ENCODE measurements around the gene CSTPP1. TPM values are rescaled to one million over a fixed set of nuclear protein-coding genes. Genes with fewer than 3 reads are reported as not detected.

The CSTPP1 gene
- total and polyA plus RNA-seq, 4 donors = 12.5 to 26.0 (median 20.9) TPM

- Histone ChIP-seq H3K36me3 (ENCODE audit: control insufficient read depth in 1 of 2, insufficient read depth in 2 of 2, low read length in 1 of 2) (no peaks in the 10 kb centered on the region), H3K27ac (ENCODE audit: low read depth in 1 of 2, low read length in 2 of 2) (no peak overlapping the region), H3K9me3 (ENCODE audit: control insufficient read depth, low read length) (no peaks in the 10 kb centered on the region), H3K27me3 (ENCODE audit: control insufficient read depth in 1 of 2, insufficient read depth in 2 of 2, low read length in 1 of 2) (no peaks in the 10 kb centered on the region), H3K4me1 (ENCODE audit: control insufficient read depth in 1 of 2, insufficient read depth in 2 of 2, low read length in 2 of 2) (no peaks in the 10 kb centered on the region), H3K4me3 (ENCODE audit: low read length in 2 of 2) (no peak overlapping the region)
- 91 to 92% methylated on average over 4 of the region's 4 CpGs for WGBS, 2 donors
- intact Hi-C loops (cut with DNase I) = loop anchor here in 1 of 2 donors (5.0 kb wide), 1 partner anchor 269 kb away; no protein-coding TSS in a partner anchor
- ATAC-seq (ENCODE audit: low FRiP score) (no peak), DNase-seq (no peak)
Observed at GRCh38 chr11:47155879-47156278, 219.3 kb downstream of the CSTPP1 start.

GRCh38 chr11:47156333-47156732, 219.8 kb downstream of the CSTPP1 start:
- Histone ChIP-seq H3K27ac (ENCODE audit: low read depth in 1 of 2, low read length in 2 of 2) (no peak overlapping the region), H3K27me3 (ENCODE audit: control insufficient read depth in 1 of 2, insufficient read depth in 2 of 2, low read length in 1 of 2) (no peaks in the 10 kb centered on the region), H3K4me1 (ENCODE audit: control insufficient read depth in 1 of 2, insufficient read depth in 2 of 2, low read length in 2 of 2) (no peaks in the 10 kb centered on the region), H3K36me3 (ENCODE audit: control insufficient read depth in 1 of 2, insufficient read depth in 2 of 2, low read length in 1 of 2) (no peaks in the 10 kb centered on the region), H3K9me3 (ENCODE audit: control insufficient read depth, low read length) (no peaks in the 10 kb centered on the region), H3K4me3 (ENCODE audit: low read length in 2 of 2) (no peak overlapping the region)
- WGBS, 2 donors = 89 to 91% methylated on average over 6 of the region's 6 CpGs
- no peak for DNase-seq
- intact Hi-C loops (cut with DNase I) = loop anchor here in 1 of 2 donors (5.0 kb wide), 1 partner anchor 269 kb away; no protein-coding TSS in a partner anchor
- no peak for ATAC-seq (ENCODE audit: low FRiP score)

- intact Hi-C loops (cut with DNase I) = loop anchor here in 1 of 2 donors (5.0 kb wide), 1 partner anchor 270 kb away; no protein-coding TSS in a partner anchor
- no peak overlapping the region for H3K27ac ChIP-seq (ENCODE audit: low read depth in 1 of 2, low read length in 2 of 2)
- DNase-seq (peak in 1 of 2 donors; percentile 69), ATAC-seq (ENCODE audit: low FRiP score) (no peak)
- no peaks in the 10 kb centered on the region for H3K9me3 ChIP-seq (ENCODE audit: control insufficient read depth, low read length)
- H3K27me3 ChIP-seq (ENCODE audit: control insufficient read depth in 1 of 2, insufficient read depth in 2 of 2, low read length in 1 of 2) = no peaks in the 10 kb centered on the region
- no peak overlapping the region for H3K4me3 ChIP-seq (ENCODE audit: low read length in 2 of 2)
- no peaks in the 10 kb centered on the region for H3K4me1 ChIP-seq (ENCODE audit: control insufficient read depth in 1 of 2, insufficient read depth in 2 of 2, low read length in 2 of 2)
- H3K36me3 ChIP-seq (ENCODE audit: control insufficient read depth in 1 of 2, insufficient read depth in 2 of 2, low read length in 1 of 2) = no peaks in the 10 kb centered on the region
- 82 to 86% methylated on average over 20 of the region's 20 CpGs for WGBS, 2 donors
Observed at GRCh38 chr11:47156951-47157350, 220.4 kb downstream of the CSTPP1 start.

- 75 to 82% methylated on average over 8 of the region's 8 CpGs for WGBS, 2 donors
Observed at GRCh38 chr11:47157805-47158204, 221.2 kb downstream of the CSTPP1 start.

GRCh38 chr11:47158242-47158641, 221.7 kb downstream of the CSTPP1 start:
- Histone ChIP-seq H3K4me1 (ENCODE audit: control insufficient read depth in 1 of 2, insufficient read depth in 2 of 2, low read length in 2 of 2) (no peaks in the 10 kb centered on the region), H3K4me3 (ENCODE audit: low read length in 2 of 2) (no peak overlapping the region), H3K36me3 (ENCODE audit: control insufficient read depth in 1 of 2, insufficient read depth in 2 of 2, low read length in 1 of 2) (no peaks in the 10 kb centered on the region), H3K9me3 (ENCODE audit: control insufficient read depth, low read length) (no peaks in the 10 kb centered on the region), H3K27ac (ENCODE audit: low read depth in 1 of 2, low read length in 2 of 2) (no peak overlapping the region), H3K27me3 (ENCODE audit: control insufficient read depth in 1 of 2, insufficient read depth in 2 of 2, low read length in 1 of 2) (no peaks in the 10 kb centered on the region)
- ATAC-seq (ENCODE audit: low FRiP score) (no peak), DNase-seq (no peak)
- intact Hi-C loops (cut with DNase I) = loop anchor here in 1 of 2 donors (5.0 kb wide), 1 partner anchor 271 kb away; no protein-coding TSS in a partner anchor
- 87 to 89% methylated on average over 5 of the region's 5 CpGs for WGBS, 2 donors

More at GRCh38 chr11:47157805-47158204, 221.2 kb downstream of the CSTPP1 start:
- no peak for DNase-seq
- H3K4me3 ChIP-seq (ENCODE audit: low read length in 2 of 2) = no peak overlapping the region
- no peaks in the 10 kb centered on the region for H3K27me3 ChIP-seq (ENCODE audit: control insufficient read depth in 1 of 2, insufficient read depth in 2 of 2, low read length in 1 of 2)
- no peaks in the 10 kb centered on the region for H3K9me3 ChIP-seq (ENCODE audit: control insufficient read depth, low read length)
- no peaks in the 10 kb centered on the region for H3K4me1 ChIP-seq (ENCODE audit: control insufficient read depth in 1 of 2, insufficient read depth in 2 of 2, low read length in 2 of 2)
- H3K36me3 ChIP-seq (ENCODE audit: control insufficient read depth in 1 of 2, insufficient read depth in 2 of 2, low read length in 1 of 2) = no peaks in the 10 kb centered on the region
- H3K27ac ChIP-seq (ENCODE audit: low read depth in 1 of 2, low read length in 2 of 2) = no peak overlapping the region
- intact Hi-C loops (cut with DNase I) = loop anchor here in 1 of 2 donors (5.0 kb wide), 1 partner anchor 271 kb away; no protein-coding TSS in a partner anchor
- ATAC-seq (ENCODE audit: low FRiP score) = no peak

GRCh38 chr11:47160753-47161133, 224.2 kb downstream of the CSTPP1 start:
- Histone ChIP-seq H3K4me3 (ENCODE audit: low read length in 2 of 2) (no peak overlapping the region), H3K27me3 (ENCODE audit: control insufficient read depth in 1 of 2, insufficient read depth in 2 of 2, low read length in 1 of 2) (no peaks in the 10 kb centered on the region), H3K27ac (ENCODE audit: low read depth in 1 of 2, low read length in 2 of 2) (no peak overlapping the region), H3K4me1 (ENCODE audit: control insufficient read depth in 1 of 2, insufficient read depth in 2 of 2, low read length in 2 of 2) (no peaks in the 10 kb centered on the region), H3K9me3 (ENCODE audit: control insufficient read depth, low read length) (no peaks in the 10 kb centered on the region), H3K36me3 (ENCODE audit: control insufficient read depth in 1 of 2, insufficient read depth in 2 of 2, low read length in 1 of 2) (peaks cover 3 to 5% of the 10 kb centered on the region in 2 donors)
- no peak for DNase-seq
- ATAC-seq (ENCODE audit: low FRiP score) = no peak
- 82 to 84% methylated on average over 5 of the region's 5 CpGs for WGBS, 2 donors
- intact Hi-C loops (cut with DNase I) = loop anchor here in 1 of 2 donors (5.0 kb wide), 1 partner anchor 197 kb away; no protein-coding TSS in a partner anchor

- intact Hi-C loops (cut with DNase I) = loop anchor here in 1 of 2 donors (5.0 kb wide), 1 partner anchor 196 kb away; no protein-coding TSS in a partner anchor
- Histone ChIP-seq H3K27ac (ENCODE audit: low read depth in 1 of 2, low read length in 2 of 2) (no peak overlapping the region), H3K4me1 (ENCODE audit: control insufficient read depth in 1 of 2, insufficient read depth in 2 of 2, low read length in 2 of 2) (no peaks in the 10 kb centered on the region), H3K36me3 (ENCODE audit: control insufficient read depth in 1 of 2, insufficient read depth in 2 of 2, low read length in 1 of 2) (peaks cover 3 to 5% of the 10 kb centered on the region in 2 donors), H3K9me3 (ENCODE audit: control insufficient read depth, low read length) (no peaks in the 10 kb centered on the region), H3K4me3 (ENCODE audit: low read length in 2 of 2) (no peak overlapping the region), H3K27me3 (ENCODE audit: control insufficient read depth in 1 of 2, insufficient read depth in 2 of 2, low read length in 1 of 2) (no peaks in the 10 kb centered on the region)
- DNase-seq (peak in 1 of 2 donors; percentile 87), ATAC-seq (ENCODE audit: low FRiP score) (peak; percentile 73)
- WGBS, 2 donors = 28 to 33% methylated on average over 14 of the region's 14 CpGs
Observed at GRCh38 chr11:47161134-47161854, 224.7 kb downstream of the CSTPP1 start.

- H3K27me3 ChIP-seq (ENCODE audit: control insufficient read depth in 1 of 2, insufficient read depth in 2 of 2, low read length in 1 of 2) = no peaks in the 10 kb centered on the region
- intact Hi-C loops (cut with DNase I) = loop anchor here in 1 of 2 donors (5.0 kb wide), 1 partner anchor 195 kb away; no protein-coding TSS in a partner anchor
- peaks cover 3 to 11% of the 10 kb centered on the region in 2 donors for H3K36me3 ChIP-seq (ENCODE audit: control insufficient read depth in 1 of 2, insufficient read depth in 2 of 2, low read length in 1 of 2)
- 33 to 42% methylated on average over 9 of the region's 9 CpGs for WGBS, 2 donors
- H3K27ac ChIP-seq (ENCODE audit: low read depth in 1 of 2, low read length in 2 of 2) = no peak overlapping the region
- no peak overlapping the region for H3K4me3 ChIP-seq (ENCODE audit: low read length in 2 of 2)
- no peak for DNase-seq
- ATAC-seq (ENCODE audit: low FRiP score) = no peak
- H3K9me3 ChIP-seq (ENCODE audit: control insufficient read depth, low read length) = no peaks in the 10 kb centered on the region
- H3K4me1 ChIP-seq (ENCODE audit: control insufficient read depth in 1 of 2, insufficient read depth in 2 of 2, low read length in 2 of 2) = no peaks in the 10 kb centered on the region
Observed at GRCh38 chr11:47161890-47162289, 225.3 kb downstream of the CSTPP1 start.

Measured in aorta (tissue), 5 donors.